Peyer's patch (tissue), 4 donors: ENCODE data around the gene NAP1L5.

Source experiments
- CTCF ChIP-seq, 6 experiments: fragments of 450-650 bp in 4 of 6; fragments of 200-600 bp in 2 of 6; sonication (generic) in 1 of 6; IDR thresholded peaks; one replicate each; pipeline ENCODE4 v1.5.1; 2017 to 2019; ENCODE audit warnings: antibody characterized with exemption in 6 of 6, mild to moderate bottlenecking in 3 of 6, moderate library complexity in 1 of 6
- POLR2A ChIP-seq, 2 donors: fragments of 450-650 bp; IDR thresholded peaks; one replicate each; pipeline ENCODE4 v1.5.1; 2017; ENCODE audit warnings: antibody characterized with exemption in 2 of 2, mild to moderate bottlenecking in 2 of 2, moderate library complexity in 2 of 2

GRCh38 chr4:88742561-88742960 lies 44.9 kb upstream of the NAP1L5 start:
- TF ChIP-seq CTCF (IDR thresholded peaks at IDR 0.05) (no peak), POLR2A (IDR thresholded peaks at IDR 0.05) (no peak)
